PC-3 (cell line): ENCODE measurements around the gene PYROXD2. TPM values are rescaled to one million over a fixed set of nuclear protein-coding genes. Genes with fewer than 3 reads are reported as not detected.
A peak's percentile ranks its signal among the peaks of the same experiment; 100 is the strongest.

Experiments used
- ATAC-seq: fragments of 200-7000 bp; cut with Tn5 transposase; 2 replicates; pipeline ENCODE4 v1.9.1; 2020; ENCODE audit warnings: mild to moderate bottlenecking, moderate library complexity
- BruUV-seq: library from RNA; stranded (reverse); fragments of 400-500 nt; replicated peaks from 2 replicates; lab custom pipeline; 2021; lab: Mats Ljungman, UMichigan
- CTCF ChIA-PET: fragments of 300-600 bp; sonication (Branson Sonifier 250); formaldehyde crosslinking; loops from one replicate; lab custom pipeline; 2022; ENCODE audit warnings: antibody characterized with exemption; lab: Charles Lee
- POLR2A ChIA-PET: fragments of 300-600 bp; sonication (Branson Sonifier 250); formaldehyde crosslinking; loops from one replicate; lab custom pipeline; 2022; ENCODE audit warnings: antibody characterized with exemption; ENCODE audit not compliant: unreplicated experiment; lab: Charles Lee
- DNase-seq: peaks from one replicate; pipeline ENCODE4 v3.0.0-alpha.2; 2015
- H2AFZ ChIP-seq: fragments of 300-600 bp; sonication (generic); 2 replicates; pipeline ENCODE4 v1.6.0; 2016; ENCODE audit warnings: antibody characterized with exemption, low read length
- H3F3A ChIP-seq: fragments of 300-600 bp; sonication (generic); one replicate; pipeline ENCODE4 v1.6.0; 2017; ENCODE audit warnings: antibody characterized with exemption, low read length, control low read depth, mild to moderate bottlenecking; ENCODE audit not compliant: unreplicated experiment
- H3K27ac ChIP-seq: fragments of 300-600 bp; sonication (generic); 2 replicates; pipeline ENCODE4 v1.5.1; 2016; ENCODE audit warnings: mild to moderate bottlenecking, low read length
- H3K27me3 ChIP-seq: fragments of 300-600 bp; sonication (generic); 2 replicates; pipeline ENCODE4 v1.6.1; 2016; ENCODE audit warnings: low read length, mixed read lengths
- H3K36me3 ChIP-seq: fragments of 300-600 bp; sonication (generic); 2 replicates; pipeline ENCODE4 v1.6.1; 2016; ENCODE audit warnings: low read depth, mixed run types, low read length, mixed read lengths
- H3K4me1 ChIP-seq: fragments of 300-600 bp; sonication (generic); 2 replicates; pipeline ENCODE4 v1.5.1; 2016; ENCODE audit warnings: low read length; ENCODE audit not compliant: insufficient read depth
- H3K4me2 ChIP-seq: fragments of 300-600 bp; sonication (generic); 2 replicates; pipeline ENCODE4 v1.6.0; 2016; ENCODE audit warnings: low read length
- H3K4me3 ChIP-seq: fragments of 300-600 bp; sonication (generic); 2 replicates; pipeline ENCODE4 v1.5.1; 2016; ENCODE audit warnings: mild to moderate bottlenecking, low read length, mixed read lengths
- H3K79me2 ChIP-seq: fragments of 300-600 bp; sonication (generic); 2 replicates; pipeline ENCODE4 v1.6.1; 2017; ENCODE audit warnings: low read length, mixed read lengths
- H3K9ac ChIP-seq: fragments of 300-600 bp; sonication (generic); 2 replicates; pipeline ENCODE4 v1.6.0; 2016; ENCODE audit warnings: mild to moderate bottlenecking, low read length
- H3K9me2 ChIP-seq: fragments of 300-600 bp; sonication (generic); replicated peaks from 2 replicates; pipeline ENCODE4 v1.6.1; 2016; ENCODE audit warnings: mixed run types, low read length, mixed read lengths
- H3K9me3 ChIP-seq: fragments of 300-600 bp; sonication (generic); 2 replicates; pipeline ENCODE4 v1.6.1; 2016; ENCODE audit warnings: low read length, mixed read lengths
- H4K20me1 ChIP-seq: fragments of 300-600 bp; sonication (generic); 2 replicates; pipeline ENCODE4 v1.6.1; 2016; ENCODE audit warnings: low read length, mixed read lengths
- CTCF ChIP-seq: fragments of 300-600 bp; sonication (generic); conservative IDR thresholded peaks from 2 replicates; pipeline ENCODE4 v1.5.1; 2017; ENCODE audit warnings: antibody characterized with exemption, low read depth, mild to moderate bottlenecking, low read length
- EZH2 ChIP-seq: fragments of 300-600 bp; sonication (generic); IDR thresholded peaks from one replicate; pipeline ENCODE4 v1.6.1; 2017; ENCODE audit warnings: antibody characterized with exemption, mild to moderate bottlenecking, low read length; ENCODE audit not compliant: unreplicated experiment
- EZH2phosphoT487 ChIP-seq: fragments of 300-600 bp; sonication (generic); IDR thresholded peaks from 2 replicates; pipeline ENCODE4 v1.6.1; 2018; ENCODE audit warnings: mild to moderate bottlenecking, antibody characterized with exemption, low read length, borderline replicate concordance
- intact Hi-C: fragments of 100-400 bp; cut with micrococcal nuclease; formaldehyde crosslinking; loops from 2 replicates; pipeline ENCODE4 v1.9.0; 2023
- total RNA-seq: library from RNA; depleted of rRNA; stranded (reverse); fragments of >200 nt; gene quantifications from 2 replicates; pipeline ENCODE4 v1.2.3, GENCODE V29; 2014

PYROXD2 gene
- total RNA-seq, 1 experiment from 2014 or later = 3.1 TPM

- intact Hi-C loops = no loop called here
- BruUV-seq = no TSS peak
- ATAC-seq (no peak), DNase-seq (no peak)
- TF ChIP-seq EZH2phosphoT487 (no peak), CTCF (no peak), EZH2 (no peak)
- Histone ChIP-seq H3K9me2 (no peaks in the 10 kb centered on the region), H3K4me2 (no peak overlapping the region), H3K79me2 (peaks cover 11% of the 10 kb centered on the region), H3K4me1 (peaks cover 15% of the 10 kb centered on the region), H3K9ac (no peak overlapping the region), H3K4me3 (no peak overlapping the region), H3K36me3 (no peaks in the 10 kb centered on the region), H3K9me3 (no peaks in the 10 kb centered on the region), H4K20me1 (no peaks in the 10 kb centered on the region), H3K27me3 (no peaks in the 10 kb centered on the region), H3F3A (no peaks in the 10 kb centered on the region), H3K27ac (no peak overlapping the region), H2AFZ (no peak overlapping the region)
- ChIA-PET POLR2A (no interaction called here), CTCF (no interaction called here)
Observed at GRCh38 chr10:98417481-98417959, 2.5 kb upstream of the PYROXD2 start.

GRCh38 chr10:98416606-98417388, 1.8 kb upstream of the PYROXD2 start:
- H2AFZ ChIP-seq = no peak overlapping the region
- no peaks in the 10 kb centered on the region for H3K9me2 ChIP-seq
- no peaks in the 10 kb centered on the region for H4K20me1 ChIP-seq
- H3K79me2 ChIP-seq = peaks cover 11% of the 10 kb centered on the region
- ChIA-PET POLR2A (no interaction called here), CTCF (no interaction called here)
- H3K4me3 ChIP-seq = no peak overlapping the region
- ATAC-seq (no peak), DNase-seq (no peak)
- H3K9ac ChIP-seq = no peak overlapping the region
- no peaks in the 10 kb centered on the region for H3K9me3 ChIP-seq
- TF ChIP-seq CTCF (no peak), EZH2 (no peak), EZH2phosphoT487 (no peak)
- H3K27me3 ChIP-seq = no peaks in the 10 kb centered on the region
- no peaks in the 10 kb centered on the region for H3K36me3 ChIP-seq
- intact Hi-C loops = no loop called here
- no TSS peak for BruUV-seq
- no peaks in the 10 kb centered on the region for H3F3A ChIP-seq
- no peak overlapping the region for H3K4me2 ChIP-seq
- H3K27ac ChIP-seq = no peak overlapping the region
- H3K4me1 ChIP-seq = peaks cover 15% of the 10 kb centered on the region

- POLR2A ChIA-PET = interaction anchor here (0.5 to 0.9 kb wide), 2 partner anchors 33 to 88 kb away, joined by 4 read pairs; no protein-coding TSS in a partner anchor
- intact Hi-C loops = loop anchor here (1.0 kb wide), 1 partner anchor 11 kb away; no protein-coding TSS in a partner anchor
Observed at GRCh38 chr10:98415731-98416119, 743 bp upstream of the PYROXD2 start.

More at GRCh38 chr10:98415731-98416119, 743 bp upstream of the PYROXD2 start:
- Histone ChIP-seq H3F3A (no peaks in the 10 kb centered on the region), H3K79me2 (peaks cover 11% of the 10 kb centered on the region), H4K20me1 (no peaks in the 10 kb centered on the region), H3K9me2 (no peaks in the 10 kb centered on the region), H3K9me3 (no peaks in the 10 kb centered on the region), H2AFZ (no peak overlapping the region), H3K27ac (no peak overlapping the region), H3K4me3 (no peak overlapping the region), H3K36me3 (no peaks in the 10 kb centered on the region), H3K4me1 (peaks cover 15% of the 10 kb centered on the region), H3K9ac (no peak overlapping the region), H3K4me2 (peak overlapping the region; percentile 88; the same call in 1 of the 2 replicates), H3K27me3 (no peaks in the 10 kb centered on the region)
- BruUV-seq = no TSS peak
- ATAC-seq (no peak), DNase-seq (no peak)
- CTCF ChIA-PET = no interaction called here
- no peak for TF ChIP-seq EZH2phosphoT487
- TF ChIP-seq EZH2 = no peak
- no peak for TF ChIP-seq CTCF
